ENCODE results near the gene BCL7A.
"Not testable (repeated sequence)": the region's sequence is repeated elsewhere in the genome, so short reads cannot be mapped to it uniquely, and the experiment has no call there.

BCL7A gene

GRCh38 chr12:122040579-122041386, 19.1 kb downstream of the BCL7A start:
- H3K36me3 ChIP-seq (ENCODE audit: insufficient read depth, low read length): peaks cover 62% of the 10 kb centered on the region
- H3K9ac ChIP-seq (ENCODE audit: insufficient read length): no peak overlapping the region
- TF ChIP-seq POLR2AphosphoS5 (IDR thresholded peaks at IDR 0.05; ENCODE audit: borderline replicate concordance, low read depth, low read length) (no peak), EZH2 (IDR thresholded peaks at IDR 0.05) (no peak), FOXP2 (optimal IDR thresholded peaks at IDR 0.05; ENCODE audit: control extremely low read depth, extremely low read length, insufficient read depth) (no peak)
- H3K4me3 ChIP-seq: no peak overlapping the region
- H3K27ac ChIP-seq: no peak overlapping the region
- no peak for DNase-seq (ENCODE audit: low read depth, low spot score)
- H3K9me3 ChIP-seq (ENCODE audit: low read depth, low read length): no peaks in the 10 kb centered on the region

GRCh38 chr12:122041458-122041857, 19.8 kb downstream of the BCL7A start:
- not testable (repeated sequence) for H3K9me3 ChIP-seq (ENCODE audit: low read depth, low read length); H3K9ac ChIP-seq (ENCODE audit: insufficient read length); H3K27ac ChIP-seq; DNase-seq (ENCODE audit: low read depth, low spot score); H3K4me3 ChIP-seq
- peaks cover 62% of the 10 kb centered on the region for H3K36me3 ChIP-seq (ENCODE audit: insufficient read depth, low read length)

- no peak for TF ChIP-seq POLR2AphosphoS5 (IDR thresholded peaks at IDR 0.05; ENCODE audit: borderline replicate concordance, low read depth, low read length)
- no peak for TF ChIP-seq EZH2 (IDR thresholded peaks at IDR 0.05)
- no peak for TF ChIP-seq FOXP2 (optimal IDR thresholded peaks at IDR 0.05; ENCODE audit: control extremely low read depth, extremely low read length, insufficient read depth)
- Histone ChIP-seq H3K36me3 (ENCODE audit: insufficient read depth, low read length) (peaks cover 53% of the 10 kb centered on the region), H3K9ac (ENCODE audit: insufficient read length) (no peak overlapping the region), H3K27ac (no peak overlapping the region), H3K9me3 (ENCODE audit: low read depth, low read length) (no peaks in the 10 kb centered on the region), H3K4me3 (no peak overlapping the region)
- DNase-seq (ENCODE audit: low read depth, low spot score): no peak
These were observed 21.2 kb downstream of the BCL7A start for GRCh38 chr12:122042910-122043309.

DNA sequence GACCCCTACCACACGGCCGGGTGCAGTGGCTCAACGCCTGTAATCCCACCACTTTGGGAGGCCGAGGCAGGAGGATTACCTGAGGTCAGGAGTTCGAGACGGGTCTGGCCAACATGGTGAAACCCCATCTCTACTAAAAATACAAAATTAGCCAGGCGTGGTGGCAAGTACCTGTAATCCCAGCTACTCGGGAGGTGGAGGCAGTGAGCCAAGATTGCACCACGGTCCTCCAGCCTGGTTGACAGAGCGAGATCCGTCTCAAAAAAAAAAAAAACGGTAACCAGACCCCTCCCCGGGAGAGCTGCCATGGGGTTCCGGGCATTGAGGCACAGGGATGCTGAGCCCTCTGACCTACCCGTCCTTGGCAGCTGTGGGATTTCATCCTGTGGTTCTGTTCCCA, 21.8 kb downstream of the BCL7A start:
- H3K36me3 ChIP-seq (ENCODE audit: insufficient read depth, low read length): peaks cover 51% of the 10 kb centered on the region
- DNase-seq (ENCODE audit: low read depth, low spot score): no peak
- H3K9me3 ChIP-seq (ENCODE audit: low read depth, low read length): no peaks in the 10 kb centered on the region

DNA sequence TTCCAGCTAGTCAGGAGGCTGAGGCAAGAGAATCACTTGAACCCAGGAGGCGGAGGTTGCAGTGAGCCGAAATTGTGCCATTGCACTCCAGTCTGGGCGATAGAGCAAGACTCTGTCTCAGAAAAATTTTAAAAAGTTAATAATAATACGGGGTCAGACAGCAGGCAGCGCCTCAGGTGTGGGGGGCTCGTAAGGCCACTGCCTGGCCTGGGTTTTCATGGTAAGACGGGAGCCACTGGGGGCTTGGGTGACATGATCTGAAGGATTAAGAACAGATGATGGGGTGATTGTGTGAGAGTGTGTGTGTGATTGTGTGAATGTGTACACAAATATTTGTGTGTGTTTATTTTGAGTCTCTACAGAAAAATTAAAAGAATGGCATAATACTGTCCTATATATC, 23.6 kb downstream of the BCL7A start:
- Histone ChIP-seq H3K4me3 (no peak overlapping the region), H3K27ac (no peak overlapping the region), H3K9ac (ENCODE audit: insufficient read length) (no peak overlapping the region), H3K9me3 (ENCODE audit: low read depth, low read length) (no peaks in the 10 kb centered on the region), H3K36me3 (ENCODE audit: insufficient read depth, low read length) (peaks cover 46% of the 10 kb centered on the region)
- TF ChIP-seq POLR2AphosphoS5 (IDR thresholded peaks at IDR 0.05; ENCODE audit: borderline replicate concordance, low read depth, low read length) (no peak), EZH2 (IDR thresholded peaks at IDR 0.05) (no peak), FOXP2 (optimal IDR thresholded peaks at IDR 0.05; ENCODE audit: control extremely low read depth, extremely low read length, insufficient read depth) (no peak)
- DNase-seq (ENCODE audit: low read depth, low spot score): no peak

More for the DNA sequence above, 21.8 kb downstream of the BCL7A start:
- Histone ChIP-seq H3K9ac (ENCODE audit: insufficient read length) (no peak overlapping the region), H3K4me3 (no peak overlapping the region), H3K27ac (no peak overlapping the region)
- TF ChIP-seq POLR2AphosphoS5 (IDR thresholded peaks at IDR 0.05; ENCODE audit: borderline replicate concordance, low read depth, low read length): no peak
- no peak for TF ChIP-seq EZH2 (IDR thresholded peaks at IDR 0.05)
- TF ChIP-seq FOXP2 (optimal IDR thresholded peaks at IDR 0.05; ENCODE audit: control extremely low read depth, extremely low read length, insufficient read depth): no peak

DNA sequence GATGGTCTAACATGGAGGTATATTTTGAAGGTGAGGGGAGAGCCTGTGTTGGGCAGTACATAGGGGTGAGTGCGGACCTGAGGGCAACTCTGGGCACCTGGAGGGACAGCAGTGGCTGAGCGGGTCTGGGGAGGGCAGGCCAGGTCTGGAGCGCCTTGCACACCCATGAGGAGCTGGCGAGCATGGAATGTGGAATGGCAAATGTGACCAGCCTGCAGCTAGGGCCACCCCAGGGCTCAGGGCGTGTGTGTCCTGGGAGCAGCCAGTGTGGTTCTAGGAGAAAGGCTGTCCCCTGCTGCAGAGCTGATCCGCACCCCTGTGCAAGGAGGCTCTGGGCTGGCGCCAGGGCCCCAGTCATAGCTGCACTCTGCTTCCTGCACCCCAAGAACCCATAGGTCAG, 24.5 kb downstream of the BCL7A start:
- TF ChIP-seq POLR2AphosphoS5 (IDR thresholded peaks at IDR 0.05; ENCODE audit: borderline replicate concordance, low read depth, low read length) (no peak), FOXP2 (optimal IDR thresholded peaks at IDR 0.05; ENCODE audit: control extremely low read depth, extremely low read length, insufficient read depth) (no peak), EZH2 (IDR thresholded peaks at IDR 0.05) (no peak)
- Histone ChIP-seq H3K9ac (ENCODE audit: insufficient read length) (no peak overlapping the region), H3K36me3 (ENCODE audit: insufficient read depth, low read length) (peaks cover 41% of the 10 kb centered on the region), H3K9me3 (ENCODE audit: low read depth, low read length) (no peaks in the 10 kb centered on the region), H3K4me3 (no peak overlapping the region), H3K27ac (no peak overlapping the region)
- no peak for DNase-seq (ENCODE audit: low read depth, low spot score)

DNA sequence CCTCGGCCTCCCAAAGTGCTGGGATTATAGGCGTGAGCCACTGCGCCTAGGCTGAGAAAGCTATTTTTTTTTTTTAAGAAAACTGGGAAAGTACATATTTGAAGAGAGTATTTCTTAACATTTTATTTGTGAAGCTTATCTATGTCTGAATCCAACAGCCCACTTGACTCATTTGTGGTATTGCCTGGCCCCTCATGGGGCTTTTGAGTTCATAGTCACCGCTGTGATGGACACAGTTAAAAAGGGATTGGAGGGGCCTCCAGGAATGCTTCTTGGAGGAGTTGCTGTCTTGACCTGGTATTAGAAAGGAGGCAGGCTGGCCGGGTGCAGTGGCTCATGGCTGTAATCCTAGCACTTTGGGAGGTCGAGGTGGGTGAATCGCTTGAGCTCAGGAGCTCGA, 26.5 kb downstream of the BCL7A start:
- Histone ChIP-seq H3K9ac (ENCODE audit: insufficient read length) (no peak overlapping the region), H3K36me3 (ENCODE audit: insufficient read depth, low read length) (peaks cover 32% of the 10 kb centered on the region), H3K9me3 (ENCODE audit: low read depth, low read length) (no peaks in the 10 kb centered on the region), H3K4me3 (no peak overlapping the region), H3K27ac (no peak overlapping the region)
- TF ChIP-seq FOXP2 (optimal IDR thresholded peaks at IDR 0.05; ENCODE audit: control extremely low read depth, extremely low read length, insufficient read depth): no peak
- TF ChIP-seq EZH2 (IDR thresholded peaks at IDR 0.05): no peak
- TF ChIP-seq POLR2AphosphoS5 (IDR thresholded peaks at IDR 0.05; ENCODE audit: borderline replicate concordance, low read depth, low read length): no peak
- no peak for DNase-seq (ENCODE audit: low read depth, low spot score)

DNA sequence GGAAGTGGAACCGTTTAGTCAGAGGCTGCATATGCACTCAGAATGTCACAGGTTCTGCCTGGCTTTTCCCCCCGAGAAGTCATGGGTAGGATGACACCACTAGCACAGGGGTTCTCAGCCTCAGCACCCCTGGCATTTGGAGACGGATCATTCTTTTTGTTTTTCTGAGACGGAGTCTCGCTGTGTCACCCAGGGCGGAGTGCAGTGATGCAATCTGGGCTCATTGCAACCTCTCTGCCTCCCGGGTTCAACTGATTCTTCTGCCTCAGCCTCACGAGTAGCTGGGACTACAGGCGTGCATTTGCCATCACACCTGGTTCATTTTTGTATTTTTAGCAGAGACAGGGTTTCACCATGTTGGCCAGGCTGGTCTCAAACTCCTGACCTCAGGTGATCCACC, 28.1 kb downstream of the BCL7A start:
- DNase-seq (ENCODE audit: low read depth, low spot score): no peak
- H3K36me3 ChIP-seq (ENCODE audit: insufficient read depth, low read length): peaks cover 25% of the 10 kb centered on the region

GRCh38 chr12:122050706-122051105, 29.0 kb downstream of the BCL7A start:
- no peak overlapping the region for H3K27ac ChIP-seq
- no peak for DNase-seq (ENCODE audit: low read depth, low spot score)
- H3K9me3 ChIP-seq (ENCODE audit: low read depth, low read length): no peaks in the 10 kb centered on the region
- H3K4me3 ChIP-seq: no peak overlapping the region
- H3K9ac ChIP-seq (ENCODE audit: insufficient read length): no peak overlapping the region
- peaks cover 29% of the 10 kb centered on the region for H3K36me3 ChIP-seq (ENCODE audit: insufficient read depth, low read length)
- TF ChIP-seq EZH2 (IDR thresholded peaks at IDR 0.05) (no peak), POLR2AphosphoS5 (IDR thresholded peaks at IDR 0.05; ENCODE audit: borderline replicate concordance, low read depth, low read length) (no peak), FOXP2 (optimal IDR thresholded peaks at IDR 0.05; ENCODE audit: control extremely low read depth, extremely low read length, insufficient read depth) (no peak)

More for the DNA sequence above, 28.1 kb downstream of the BCL7A start:
- no peak overlapping the region for H3K9ac ChIP-seq (ENCODE audit: insufficient read length)
- H3K4me3 ChIP-seq: no peak overlapping the region
- no peak for TF ChIP-seq EZH2 (IDR thresholded peaks at IDR 0.05)
- TF ChIP-seq POLR2AphosphoS5 (IDR thresholded peaks at IDR 0.05; ENCODE audit: borderline replicate concordance, low read depth, low read length): no peak
- no peak for TF ChIP-seq FOXP2 (optimal IDR thresholded peaks at IDR 0.05; ENCODE audit: control extremely low read depth, extremely low read length, insufficient read depth)
- H3K27ac ChIP-seq: no peak overlapping the region
- H3K9me3 ChIP-seq (ENCODE audit: low read depth, low read length): no peaks in the 10 kb centered on the region

All from SK-N-MC (cell line).